Activated CD4-positive, alpha-beta T cell treated with anti-CD3 and anti-CD28 coated beads, Interleukin-2, amount 10 ng/mL, durations not matched to agents 24 days and 14 days (primary cell): ENCODE measurements around the gene PRKRIP1. TPM values are rescaled to one million over a fixed set of nuclear protein-coding genes. Genes with fewer than 3 reads are reported as not detected.
A peak's percentile ranks its signal among the peaks of the same experiment; 100 is the strongest.
"Not testable (repeated sequence)": the region's sequence is repeated elsewhere in the genome, so short reads cannot be mapped to it uniquely, and the experiment has no call there.

ENCODE experiments used
- DNase-seq: peaks from one replicate; pipeline ENCODE4 v3.0.0; 2022
- H3K27ac Mint-ChIP-seq: one replicate; pipeline ENCODE4 v1.8.0; 2022; ENCODE audit warnings: mild to moderate bottlenecking, mixed read lengths
- H3K27me3 Mint-ChIP-seq: one replicate; pipeline ENCODE4 v1.8.0; 2022; ENCODE audit warnings: mixed read lengths
- H3K36me3 Mint-ChIP-seq: one replicate; pipeline ENCODE4 v1.8.0; 2022; ENCODE audit warnings: low read depth, mild to moderate bottlenecking, mixed read lengths
- H3K4me1 Mint-ChIP-seq: one replicate; pipeline ENCODE4 v1.8.0; 2021; ENCODE audit warnings: mixed read lengths
- H3K4me3 Mint-ChIP-seq: one replicate; pipeline ENCODE4 v1.8.0; 2022; ENCODE audit warnings: mild to moderate bottlenecking, moderate library complexity, mixed read lengths
- H3K9me3 Mint-ChIP-seq: one replicate; pipeline ENCODE4 v1.8.0; 2021; ENCODE audit warnings: mixed read lengths
- intact Hi-C: fragments of 100-400 bp; cut with micrococcal nuclease; formaldehyde crosslinking; loops from one replicate; pipeline ENCODE4 v1.15.1; 2023
- total RNA-seq: library from RNA; stranded (reverse); gene quantifications from 2 replicates; pipeline ENCODE4 v1.2.3, GENCODE V29; 2022

Gene PRKRIP1, protein sequence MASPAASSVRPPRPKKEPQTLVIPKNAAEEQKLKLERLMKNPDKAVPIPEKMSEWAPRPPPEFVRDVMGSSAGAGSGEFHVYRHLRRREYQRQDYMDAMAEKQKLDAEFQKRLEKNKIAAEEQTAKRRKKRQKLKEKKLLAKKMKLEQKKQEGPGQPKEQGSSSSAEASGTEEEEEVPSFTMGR
- total RNA-seq: 26.4 and 31.7 TPM in 2 replicates

GRCh38 chr7:102395873-102396709 is at the start of gene PRKRIP1:
Gene PRKRIP1, plus strand, starts transcription at chr7:102396363. Its CDS starts 49 bp downstream, at chr7:102396412.
- DNase-seq: peak; percentile 95
- peaks cover 37% of the 10 kb centered on the region for H3K36me3 Mint-ChIP-seq
- peak within 1 kb of the TSS; percentile 92 for H3K4me3 Mint-ChIP-seq
- no peaks in the 10 kb centered on the region for H3K27me3 Mint-ChIP-seq
- intact Hi-C loops: loop anchor here (1.0 kb wide), 3 partner anchors 30 to 68 kb away; partner anchors contain the start of genes ALKBH4 and LRWD1
- H3K27ac Mint-ChIP-seq: peak within 1 kb of the TSS; percentile 87
- H3K4me1 Mint-ChIP-seq: peaks cover 13% of the 10 kb centered on the region
- H3K9me3 Mint-ChIP-seq: no peaks in the 10 kb centered on the region

DNA sequence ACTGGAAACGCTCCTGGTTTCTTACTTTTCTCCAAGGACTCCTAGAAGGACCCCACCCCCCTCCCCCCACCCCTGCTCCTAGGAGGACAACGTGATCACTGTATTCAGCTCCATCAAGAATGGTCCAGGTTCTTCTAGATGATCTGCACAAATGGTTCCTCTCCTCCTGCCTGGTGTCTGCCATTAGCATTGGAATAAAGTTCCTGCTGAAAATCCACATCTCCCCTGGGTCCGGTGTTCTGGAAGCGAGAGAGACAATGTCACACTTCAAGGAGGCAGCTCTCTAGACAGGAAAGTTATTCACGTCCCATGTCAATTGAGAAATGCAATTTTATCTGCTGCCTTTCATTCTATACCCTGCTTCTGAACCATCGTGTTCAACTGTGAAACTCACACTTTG is 49.2 kb upstream of the PRKRIP1 start:
- H3K4me1 Mint-ChIP-seq, H3K9me3 Mint-ChIP-seq, intact Hi-C loops, H3K27ac Mint-ChIP-seq, H3K27me3 Mint-ChIP-seq, H3K36me3 Mint-ChIP-seq, H3K4me3 Mint-ChIP-seq: not testable (repeated sequence)
- DNase-seq: peak; percentile 58

- H3K9me3 Mint-ChIP-seq, H3K36me3 Mint-ChIP-seq, H3K4me1 Mint-ChIP-seq, H3K27me3 Mint-ChIP-seq, H3K4me3 Mint-ChIP-seq, H3K27ac Mint-ChIP-seq, intact Hi-C loops, DNase-seq: not testable (repeated sequence)
Measured at GRCh38 chr7:102356344-102356743, 39.8 kb upstream of the PRKRIP1 start, which contains the start of gene SPDYE6. Gene SPDYE6, minus strand, starts transcription at chr7:102356444. Its CDS starts 421 bp downstream, at chr7:102356023.

GRCh38 chr7:102363549-102364393 is 32.4 kb upstream of the PRKRIP1 start:
- peak overlapping the region; percentile 85 for H3K27ac Mint-ChIP-seq
- DNase-seq: peak; percentile 98
- intact Hi-C loops: loop anchor here (1.0 kb wide), 1 partner anchor 33 kb away; the partner anchor contains the start of gene PRKRIP1
- not testable (repeated sequence) for H3K9me3 Mint-ChIP-seq, H3K27me3 Mint-ChIP-seq
- H3K4me3 Mint-ChIP-seq: peak overlapping the region; percentile 96
- H3K4me1 Mint-ChIP-seq: peaks cover 11% of the 10 kb centered on the region
- peaks cover 15% of the 10 kb centered on the region for H3K36me3 Mint-ChIP-seq

DNA sequence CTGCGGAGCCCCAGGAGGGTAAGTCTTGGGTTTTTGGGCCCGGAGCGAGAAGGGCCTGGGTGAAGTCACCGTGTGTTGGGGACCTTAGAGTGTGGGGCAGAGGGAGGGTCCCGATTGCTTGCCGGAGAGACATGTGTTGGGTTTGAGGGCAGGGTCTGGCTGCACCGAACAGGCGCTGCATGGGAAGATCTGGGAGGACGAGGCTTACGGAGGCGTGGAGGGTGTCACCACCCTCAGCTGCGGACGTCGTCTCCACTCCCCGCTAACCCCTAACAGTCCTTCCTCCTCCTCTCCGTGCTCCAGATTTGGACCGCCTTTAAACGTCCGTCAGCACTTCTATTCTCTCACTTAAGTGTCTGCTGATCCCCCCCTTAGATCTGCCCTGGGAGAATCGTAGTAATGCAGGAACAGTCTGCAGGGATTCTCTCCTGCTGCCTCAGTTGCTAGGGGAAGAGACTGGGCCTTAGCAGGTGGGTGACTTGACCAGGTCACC is 31.7 kb upstream of the PRKRIP1 start:
- H3K27me3 Mint-ChIP-seq: not testable (repeated sequence)
- peak overlapping the region; percentile 85 for H3K27ac Mint-ChIP-seq

DNA sequence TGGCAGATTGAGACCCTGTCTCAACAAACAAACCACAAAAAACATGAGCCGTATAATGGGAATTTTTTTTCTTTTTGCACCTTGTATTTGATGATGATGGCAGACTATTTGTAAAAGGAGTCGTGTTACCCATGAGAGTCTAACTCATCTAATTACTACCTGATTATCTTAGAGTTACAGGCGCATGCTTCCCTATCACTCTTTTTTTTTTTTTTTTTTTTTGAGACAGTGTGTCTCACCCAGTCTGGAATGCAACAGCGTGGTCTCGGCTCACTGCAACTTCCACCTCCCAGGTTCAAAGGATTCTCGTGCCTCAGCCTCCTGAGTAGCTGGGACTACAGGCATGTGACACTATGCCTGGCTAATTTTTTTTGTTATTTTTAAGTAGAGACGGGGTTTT is 30.8 kb upstream of the PRKRIP1 start:
- DNase-seq, H3K9me3 Mint-ChIP-seq, H3K27me3 Mint-ChIP-seq, H3K27ac Mint-ChIP-seq, intact Hi-C loops: not testable (repeated sequence)
- H3K36me3 Mint-ChIP-seq: peaks cover 20% of the 10 kb centered on the region
- H3K4me3 Mint-ChIP-seq: peak overlapping the region; percentile 57
- peaks cover 13% of the 10 kb centered on the region for H3K4me1 Mint-ChIP-seq

More for the DNA sequence above, 31.7 kb upstream of the PRKRIP1 start:
- intact Hi-C loops, H3K9me3 Mint-ChIP-seq: not testable (repeated sequence)
- peak overlapping the region; percentile 96 for H3K4me3 Mint-ChIP-seq
- DNase-seq: peak; percentile 72
- H3K36me3 Mint-ChIP-seq: peaks cover 15% of the 10 kb centered on the region
- peaks cover 11% of the 10 kb centered on the region for H3K4me1 Mint-ChIP-seq

- H3K27me3 Mint-ChIP-seq, H3K27ac Mint-ChIP-seq, DNase-seq, H3K4me3 Mint-ChIP-seq, H3K9me3 Mint-ChIP-seq, intact Hi-C loops, H3K4me1 Mint-ChIP-seq: not testable (repeated sequence)
- H3K36me3 Mint-ChIP-seq: peaks cover 36% of the 10 kb centered on the region
Measured at GRCh38 chr7:102370038-102370437, 26.1 kb upstream of the PRKRIP1 start.

DNA sequence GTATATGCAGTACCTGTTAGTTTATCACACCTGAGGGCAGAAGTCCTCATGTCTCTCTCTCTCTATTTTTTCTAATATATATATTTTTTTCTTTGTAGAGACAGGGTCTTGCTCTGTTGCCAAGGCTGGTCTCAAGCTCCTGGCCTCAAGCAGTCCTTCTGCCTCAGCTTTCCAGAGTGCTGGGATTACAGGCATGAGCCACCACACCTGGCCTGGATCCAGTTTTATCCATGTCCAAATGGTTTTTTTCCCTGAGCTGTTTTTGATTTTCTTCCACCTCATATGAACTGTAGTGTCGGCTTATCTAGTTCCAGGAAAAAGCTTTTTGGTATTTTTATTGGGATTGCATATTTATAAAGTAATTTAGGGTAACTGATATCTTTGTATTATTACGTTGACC is 23.4 kb upstream of the PRKRIP1 start:
- H3K4me3 Mint-ChIP-seq, H3K27ac Mint-ChIP-seq, H3K27me3 Mint-ChIP-seq, H3K9me3 Mint-ChIP-seq, H3K4me1 Mint-ChIP-seq, intact Hi-C loops: not testable (repeated sequence)
- peaks cover 40% of the 10 kb centered on the region for H3K36me3 Mint-ChIP-seq
- peak; percentile 34 for DNase-seq

DNA sequence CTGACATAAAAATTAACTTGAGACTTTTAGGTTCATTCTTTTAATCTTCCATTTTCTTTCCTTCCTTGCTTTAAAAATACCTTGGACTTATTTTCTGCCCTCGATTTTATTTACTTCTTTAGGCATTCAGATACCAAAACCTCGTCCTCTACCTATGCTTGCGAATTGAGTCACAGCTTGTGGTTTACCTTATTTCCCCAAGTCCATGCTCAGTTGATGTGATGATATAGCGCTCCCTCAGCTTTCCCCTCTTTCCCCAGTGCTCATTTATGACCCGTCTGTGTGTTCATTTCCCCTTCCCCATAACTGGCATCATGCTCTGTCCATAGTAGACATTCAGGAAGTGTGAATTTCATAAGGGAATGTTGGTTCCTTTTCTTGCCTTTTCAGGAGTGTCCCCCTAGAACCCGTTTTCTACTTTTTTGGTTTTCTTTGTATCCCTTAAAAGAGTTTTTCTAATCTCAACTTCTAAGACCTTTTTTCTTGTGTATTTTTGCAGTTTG is 19.1 kb upstream of the PRKRIP1 start:
- Mint-ChIP-seq H3K36me3 (peaks cover 44% of the 10 kb centered on the region), H3K27ac (no peak overlapping the region), H3K27me3 (no peaks in the 10 kb centered on the region), H3K9me3 (no peaks in the 10 kb centered on the region), H3K4me1 (peaks cover 6% of the 10 kb centered on the region), H3K4me3 (no peak overlapping the region)
- peak; percentile 35 for DNase-seq
- intact Hi-C loops: no loop called here

DNA sequence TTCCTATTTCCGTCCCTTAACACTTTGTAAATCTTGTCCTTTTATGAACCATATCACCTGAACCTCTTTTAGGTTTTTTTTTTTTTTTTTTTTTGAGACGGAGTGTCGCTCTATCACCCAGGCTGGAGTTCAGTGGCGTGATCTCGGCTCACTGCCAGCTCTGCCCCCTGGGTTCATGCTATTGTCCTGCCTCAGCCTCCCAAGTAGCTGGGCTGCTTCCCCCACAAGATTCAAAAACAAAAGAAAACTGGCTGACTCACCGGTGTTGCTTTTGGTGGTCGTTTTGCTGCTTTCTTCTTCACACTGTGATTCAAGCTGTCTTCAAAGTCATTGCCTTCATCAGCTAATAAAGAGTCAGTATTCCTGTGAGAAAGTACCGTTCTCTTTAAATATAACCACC is 15.3 kb upstream of the PRKRIP1 start:
- peaks cover 38% of the 10 kb centered on the region for H3K36me3 Mint-ChIP-seq
- intact Hi-C loops, H3K9me3 Mint-ChIP-seq, H3K4me3 Mint-ChIP-seq, H3K27me3 Mint-ChIP-seq, H3K27ac Mint-ChIP-seq, DNase-seq, H3K4me1 Mint-ChIP-seq: not testable (repeated sequence)

DNA sequence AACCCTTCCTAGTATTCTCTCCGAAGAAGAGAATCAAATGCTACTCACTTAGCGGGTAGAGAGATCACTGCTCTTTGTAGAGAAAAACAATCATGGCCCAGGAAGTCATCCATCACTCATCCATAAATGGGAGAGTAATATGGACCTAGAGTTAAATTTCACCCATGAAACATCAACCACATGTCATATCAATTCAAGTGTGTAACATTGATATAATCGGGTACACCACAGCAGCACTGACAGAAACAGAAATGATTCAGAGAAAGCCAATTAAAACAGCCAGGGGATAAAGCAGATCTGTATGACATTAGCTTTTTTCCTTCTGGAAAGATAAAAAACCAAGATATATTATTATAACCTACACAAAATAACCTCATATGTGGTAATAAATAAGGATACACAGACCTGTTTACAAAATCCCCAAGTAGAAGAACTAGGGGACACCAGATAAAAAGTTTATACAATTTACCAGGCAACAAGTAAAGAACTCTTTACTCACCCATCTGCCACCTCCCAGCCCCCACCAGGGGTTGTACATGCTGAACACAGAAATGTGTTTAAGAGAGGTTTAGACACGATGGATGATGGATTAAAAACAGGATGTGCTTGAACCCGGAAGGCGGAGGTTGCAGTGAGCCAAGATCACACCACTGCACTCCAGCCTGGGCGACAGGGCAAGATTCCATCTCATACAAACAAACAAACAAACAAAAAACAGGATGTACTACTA is 14.3 kb upstream of the PRKRIP1 start:
- DNase-seq, intact Hi-C loops, H3K4me1 Mint-ChIP-seq, H3K9me3 Mint-ChIP-seq, H3K27me3 Mint-ChIP-seq, H3K27ac Mint-ChIP-seq, H3K4me3 Mint-ChIP-seq: not testable (repeated sequence)
- peaks cover 41% of the 10 kb centered on the region for H3K36me3 Mint-ChIP-seq

GRCh38 chr7:102387064-102387463 is 9.1 kb upstream of the PRKRIP1 start:
- no peaks in the 10 kb centered on the region for H3K27me3 Mint-ChIP-seq
- DNase-seq: no peak
- H3K9me3 Mint-ChIP-seq: no peaks in the 10 kb centered on the region
- H3K36me3 Mint-ChIP-seq: peaks cover 19% of the 10 kb centered on the region
- no peak overlapping the region for H3K4me3 Mint-ChIP-seq
- H3K4me1 Mint-ChIP-seq: no peaks in the 10 kb centered on the region
- H3K27ac Mint-ChIP-seq: no peak overlapping the region
- intact Hi-C loops: no loop called here

DNA sequence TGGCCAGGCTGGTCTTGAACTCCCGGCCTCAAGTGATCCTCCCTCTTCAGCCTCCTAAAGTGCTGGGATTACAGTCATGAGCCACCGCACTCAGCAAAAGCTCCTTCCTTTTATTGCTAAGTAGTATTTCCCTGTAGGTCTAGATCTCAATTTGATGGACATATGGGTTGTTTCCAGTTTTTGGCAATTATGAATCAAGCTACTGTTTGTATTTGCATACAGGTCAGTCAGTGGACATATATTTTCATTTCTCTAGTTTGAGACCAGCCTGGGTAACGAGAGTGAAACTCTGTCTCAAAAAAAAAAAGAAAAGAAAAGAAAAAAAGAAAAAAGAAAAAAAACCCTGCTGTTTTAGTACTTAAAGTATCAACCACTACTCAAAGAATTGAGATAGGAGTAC is 6.4 kb upstream of the PRKRIP1 start:
- Mint-ChIP-seq H3K4me1 (no peaks in the 10 kb centered on the region), H3K27ac (peak overlapping the region; percentile 45), H3K9me3 (no peaks in the 10 kb centered on the region), H3K36me3 (peaks cover 24% of the 10 kb centered on the region), H3K27me3 (no peaks in the 10 kb centered on the region), H3K4me3 (no peak overlapping the region)
- intact Hi-C loops: loop anchor here (1.0 kb wide), 1 partner anchor 111 kb away; no protein-coding TSS in a partner anchor
- no peak for DNase-seq
